SK-N-SH treated with all-trans-retinoic acid at 6 μM for 48 hours (cell line): ENCODE results near the gene HEPHL1.

Experiments
- ATAC-seq: fragments of 200-7000 bp; cut with Tn5 transposase; 3 replicates; pipeline ENCODE4 v1.9.1; 2020; ENCODE audit warnings: mild to moderate bottlenecking, moderate library complexity
- BACH2 ChIP-seq: fragments of 250-450 bp; sonication (Bioruptor Pico); IDR thresholded peaks from 2 replicates; pipeline ENCODE4 v1.9.0; 2021; ENCODE audit warnings: mild to moderate bottlenecking, borderline replicate concordance
- CREB5 ChIP-seq: fragments of 250-450 bp; sonication (Bioruptor Pico); IDR thresholded peaks from 2 replicates; pipeline ENCODE4 v1.5.1; 2020; ENCODE audit warnings: low read depth, mild to moderate bottlenecking, moderate library complexity
- CSDC2 ChIP-seq: fragments of 250-450 bp; sonication (Bioruptor Pico); IDR thresholded peaks from 2 replicates; pipeline ENCODE4 v1.5.0; 2020; ENCODE audit warnings: mild to moderate bottlenecking, moderate library complexity
- CSRNP3 ChIP-seq: fragments of 250-450 bp; sonication (Bioruptor Pico); IDR thresholded peaks from 2 replicates; pipeline ENCODE4 v1.5.1; 2021; ENCODE audit warnings: mild to moderate bottlenecking, moderate library complexity
- ESRRG ChIP-seq: fragments of 250-450 bp; sonication (Bioruptor Pico); IDR thresholded peaks from 2 replicates; pipeline ENCODE4 v1.6.1; 2021; ENCODE audit warnings: mild to moderate bottlenecking
- GLIS3 ChIP-seq: fragments of 250-450 bp; sonication (Bioruptor Pico); IDR thresholded peaks from 2 replicates; pipeline ENCODE4 v1.5.0; 2020; ENCODE audit warnings: mild to moderate bottlenecking, moderate library complexity
- ISL1 ChIP-seq: fragments of 250-450 bp; sonication (Bioruptor Pico); IDR thresholded peaks from 2 replicates; pipeline ENCODE4 v2.1.2; 2022; ENCODE audit warnings: mild to moderate bottlenecking, moderate library complexity
- OSR1 ChIP-seq: fragments of 250-450 bp; sonication (Bioruptor Pico); IDR thresholded peaks from 2 replicates; pipeline ENCODE4 v1.8.0; 2022; ENCODE audit warnings: moderate library complexity, mild to moderate bottlenecking, inconsistent platforms
- POU6F1 ChIP-seq: fragments of 250-450 bp; sonication (Bioruptor Pico); IDR thresholded peaks from 2 replicates; pipeline ENCODE4 v1.8.0; 2021; ENCODE audit warnings: low read depth, mild to moderate bottlenecking, moderate library complexity, borderline replicate concordance
- PPARA ChIP-seq: fragments of 250-450 bp; sonication (Bioruptor Pico); IDR thresholded peaks from 2 replicates; pipeline ENCODE4 v1.5.0; 2020; ENCODE audit warnings: mild to moderate bottlenecking, borderline replicate concordance
- RARB ChIP-seq: fragments of 250-450 bp; sonication (Bioruptor Pico); IDR thresholded peaks from 2 replicates; pipeline ENCODE4 v1.8.0; 2021; ENCODE audit warnings: mild to moderate bottlenecking, moderate library complexity
- SNAI2 ChIP-seq: fragments of 250-450 bp; sonication (Bioruptor Pico); IDR thresholded peaks from 2 replicates; pipeline ENCODE4 v1.5.0; 2020; ENCODE audit warnings: mild to moderate bottlenecking, moderate library complexity
- TCF4 ChIP-seq: fragments of 250-450 bp; sonication (Bioruptor Pico); IDR thresholded peaks from 2 replicates; pipeline ENCODE4 v1.8.0; 2021; ENCODE audit warnings: mild to moderate bottlenecking, moderate library complexity, borderline replicate concordance
- TOX ChIP-seq: fragments of 250-450 bp; sonication (Bioruptor Pico); IDR thresholded peaks from 2 replicates; pipeline ENCODE4 v1.8.0; 2021; ENCODE audit warnings: mild to moderate bottlenecking, moderate library complexity, borderline replicate concordance
- TSHZ2 ChIP-seq: fragments of 250-450 bp; sonication (Bioruptor Pico); IDR thresholded peaks from 2 replicates; pipeline ENCODE4 v1.5.0; 2020; ENCODE audit warnings: mild to moderate bottlenecking, moderate library complexity
- ZC3H10 ChIP-seq: fragments of 250-450 bp; sonication (Bioruptor Pico); IDR thresholded peaks from 2 replicates; pipeline ENCODE4 v1.5.1; 2021; ENCODE audit warnings: mild to moderate bottlenecking, moderate library complexity
- ZFP3 ChIP-seq: fragments of 250-450 bp; sonication (Bioruptor Pico); IDR thresholded peaks from 2 replicates; pipeline ENCODE4 v1.5.0; 2020; ENCODE audit warnings: mild to moderate bottlenecking, moderate library complexity
- ZFP30 ChIP-seq: fragments of 450-650 bp; formaldehyde crosslinking; IDR thresholded peaks from 2 replicates; pipeline ENCODE4 v1.5.0; 2022; ENCODE audit warnings: mild to moderate bottlenecking, moderate library complexity
- ZNF565 ChIP-seq: fragments of 450-650 bp; formaldehyde crosslinking; conservative IDR thresholded peaks from 2 replicates; pipeline ENCODE4 v1.5.0; 2020; ENCODE audit warnings: low read depth, mild to moderate bottlenecking, moderate library complexity
- ZNF70 ChIP-seq: fragments of 450-650 bp; formaldehyde crosslinking; IDR thresholded peaks from 2 replicates; pipeline ENCODE4 v1.5.0; 2020; ENCODE audit warnings: mild to moderate bottlenecking, moderate library complexity
- ZNF8 ChIP-seq: fragments of 450-650 bp; formaldehyde crosslinking; IDR thresholded peaks from 2 replicates; pipeline ENCODE4 v1.5.0; 2020; ENCODE audit warnings: mild to moderate bottlenecking, moderate library complexity

Gene HEPHL1

GRCh38 chr11:94145916-94146315 lies 124.8 kb downstream of the HEPHL1 start:
- TF ChIP-seq ZC3H10, result no peak
- TF ChIP-seq ZNF565, result no peak
- no peak for TF ChIP-seq CSRNP3
- TF ChIP-seq ZNF8 (CRISPR knock-in tag), result no peak
- no peak for TF ChIP-seq ZFP3 (CRISPR knock-in tag)
- TF ChIP-seq ZFP30, result no peak
- TF ChIP-seq, all 23 proteins: peak for 0
- ATAC-seq, result no peak

- no peak for TF ChIP-seq TOX (CRISPR knock-in tag)
- TF ChIP-seq ZFP30, result no peak
- TF ChIP-seq TCF4 (CRISPR knock-in tag), result no peak
- TF ChIP-seq RARB (CRISPR knock-in tag), result no peak
- TF ChIP-seq ZC3H10, result no peak
- no peak for TF ChIP-seq POU6F1 (CRISPR knock-in tag)
- no peak for TF ChIP-seq OSR1 (CRISPR knock-in tag)
- TF ChIP-seq BACH2 (CRISPR knock-in tag), result no peak
- no peak for TF ChIP-seq SNAI2 (CRISPR knock-in tag)
- TF ChIP-seq ZNF70, result no peak
- no peak for TF ChIP-seq PPARA (CRISPR knock-in tag)
- TF ChIP-seq ZFP3 (CRISPR knock-in tag), result no peak
- no peak for TF ChIP-seq CREB5 (CRISPR knock-in tag)
- no peak for TF ChIP-seq ZNF565
- TF ChIP-seq, all 23 proteins: peak for 0
- no peak for ATAC-seq
These were observed 126.3 kb downstream of the HEPHL1 start for GRCh38 chr11:94147433-94147845.

GRCh38 chr11:94148189-94148588 lies 127.0 kb downstream of the HEPHL1 start:
- no peak for ATAC-seq
- TF ChIP-seq ZNF565, result no peak
- no peak for TF ChIP-seq ZNF70
- TF ChIP-seq RARB (CRISPR knock-in tag), result no peak
- no peak for TF ChIP-seq CSDC2 (CRISPR knock-in tag)
- TF ChIP-seq ESRRG (CRISPR knock-in tag), result no peak
- TF ChIP-seq TOX (CRISPR knock-in tag), result no peak
- no peak for TF ChIP-seq ZNF8 (CRISPR knock-in tag)
- TF ChIP-seq TSHZ2 (CRISPR knock-in tag), result no peak

GRCh38 chr11:94149431-94150017 lies 128.4 kb downstream of the HEPHL1 start:
- ATAC-seq, result peak; percentile 18
- TF ChIP-seq ZNF565 (no peak), GLIS3 (CRISPR knock-in tag) (no peak), CREB5 (CRISPR knock-in tag) (no peak), ISL1 (CRISPR knock-in tag) (no peak; the same call in 1 of the 2 replicates), SNAI2 (CRISPR knock-in tag) (no peak), ZFP3 (CRISPR knock-in tag) (no peak), TCF4 (CRISPR knock-in tag) (no peak), ZNF8 (CRISPR knock-in tag) (no peak), ZFP30 (no peak), ZC3H10 (no peak)
